H9 (cell line): ENCODE results near the gene AFF1. TPM values are rescaled to one million over a fixed set of nuclear protein-coding genes. Genes with fewer than 3 reads are reported as not detected.

Source experiments
- DNase-seq: peaks from one replicate; pipeline ENCODE4 v3.0.0-alpha.2; 2017
- H2AFZ ChIP-seq: one replicate; pipeline ENCODE4 v1.6.1; 2013; ENCODE audit warnings: mild to moderate bottlenecking, low read length, control low read depth, moderate library complexity
- H2AK5ac ChIP-seq: 2 replicates; pipeline ENCODE4 v1.6.1; 2013; ENCODE audit warnings: low read length, control low read depth, mixed read lengths; ENCODE audit not compliant: insufficient read length
- H2BK120ac ChIP-seq: one replicate; pipeline ENCODE4 v1.6.1; 2013; ENCODE audit warnings: low read depth, mild to moderate bottlenecking, low read length, control low read depth, inconsistent platforms; ENCODE audit not compliant: poor library complexity, severe bottlenecking
- H2BK12ac ChIP-seq: 2 replicates; pipeline ENCODE4 v1.6.1; 2013; ENCODE audit warnings: low read length, control low read depth, mixed read lengths, low read depth; ENCODE audit not compliant: insufficient read length
- H2BK15ac ChIP-seq: 2 replicates; pipeline ENCODE4 v1.6.1; 2013; ENCODE audit warnings: low read depth, low read length, control low read depth
- H2BK20ac ChIP-seq: one replicate; pipeline ENCODE4 v1.6.1; 2013; ENCODE audit warnings: low read depth, mild to moderate bottlenecking, low read length, control low read depth, inconsistent platforms; ENCODE audit not compliant: poor library complexity, severe bottlenecking
- H2BK5ac ChIP-seq: 2 replicates; pipeline ENCODE4 v1.6.1; 2013; ENCODE audit warnings: low read length, control low read depth, mixed read lengths; ENCODE audit not compliant: insufficient read length
- H3K14ac ChIP-seq: 2 replicates; pipeline ENCODE4 v1.6.1; 2013; ENCODE audit warnings: low read length, control low read depth; ENCODE audit not compliant: insufficient read depth
- H3K18ac ChIP-seq: 2 replicates; pipeline ENCODE4 v1.6.1; 2013; ENCODE audit warnings: low read depth, mild to moderate bottlenecking, mixed read lengths, low read length, control low read depth; ENCODE audit not compliant: insufficient read length
- H3K23ac ChIP-seq: 2 replicates; pipeline ENCODE4 v1.6.1; 2013; ENCODE audit warnings: low read length, control low read depth, mixed read lengths, low read depth; ENCODE audit not compliant: insufficient read length
- H3K23me2 ChIP-seq: 2 replicates; pipeline ENCODE4 v1.6.1; 2013; ENCODE audit warnings: low read depth, mild to moderate bottlenecking, mixed read lengths, low read length, control low read depth; ENCODE audit not compliant: insufficient read length, poor library complexity, severe bottlenecking
- H3K27ac ChIP-seq: 2 replicates; pipeline ENCODE4 v1.5.1; 2013; ENCODE audit warnings: low read length, control low read depth, mixed read lengths, low read depth; ENCODE audit not compliant: insufficient read length
- H3K27me3 ChIP-seq: 2 replicates; pipeline ENCODE4 v1.6.1; 2013; ENCODE audit warnings: low read length, control low read depth, inconsistent platforms; ENCODE audit not compliant: insufficient read depth
- H3K4ac ChIP-seq: 2 replicates; pipeline ENCODE4 v1.6.1; 2013; ENCODE audit warnings: low read depth, mild to moderate bottlenecking, control low read depth, inconsistent platforms, low read length, moderate library complexity
- H3K4me1 ChIP-seq: 2 replicates; pipeline ENCODE4 v1.6.1; 2013; ENCODE audit warnings: low read length, control low read depth, inconsistent platforms; ENCODE audit not compliant: insufficient read depth
- H3K4me2 ChIP-seq: 2 replicates; pipeline ENCODE4 v1.6.1; 2013; ENCODE audit warnings: low read length, control low read depth, mixed read lengths; ENCODE audit not compliant: insufficient read length, insufficient read depth
- H3K56ac ChIP-seq: 2 replicates; pipeline ENCODE4 v1.6.1; 2013; ENCODE audit warnings: low read depth, mild to moderate bottlenecking, mixed read lengths, low read length, control low read depth; ENCODE audit not compliant: insufficient read length
- H3K79me1 ChIP-seq: 2 replicates; pipeline ENCODE4 v1.6.1; 2013; ENCODE audit warnings: low read depth, mild to moderate bottlenecking, moderate library complexity, low read length, control low read depth, inconsistent platforms; ENCODE audit not compliant: insufficient read depth, poor library complexity, severe bottlenecking
- H3K79me2 ChIP-seq: 2 replicates; pipeline ENCODE4 v1.6.1; 2013; ENCODE audit warnings: low read length, control low read depth, inconsistent platforms; ENCODE audit not compliant: insufficient read depth
- H3K9ac ChIP-seq: 2 replicates; pipeline ENCODE4 v1.6.1; 2013; ENCODE audit warnings: low read length, control low read depth, mixed read lengths; ENCODE audit not compliant: insufficient read length; ENCODE audit errors: extremely low read depth
- H3K9me3 ChIP-seq: one replicate; pipeline ENCODE4 v1.6.1; 2013; ENCODE audit warnings: low read depth, low read length, inconsistent platforms; ENCODE audit not compliant: control insufficient read depth
- H3T11ph ChIP-seq: one replicate; pipeline ENCODE4 v1.6.1; 2013; ENCODE audit warnings: mild to moderate bottlenecking, low read length, control low read depth, inconsistent platforms
- H4K20me1 ChIP-seq: one replicate; pipeline ENCODE4 v1.6.1; 2013; ENCODE audit not compliant: control insufficient read depth, insufficient read length, insufficient read depth
- H4K5ac ChIP-seq: 2 replicates; pipeline ENCODE4 v1.6.1; 2013; ENCODE audit warnings: low read depth, mild to moderate bottlenecking, mixed read lengths, low read length, control low read depth; ENCODE audit not compliant: insufficient read length
- H4K8ac ChIP-seq: replicated peaks from 2 replicates; pipeline ENCODE4 v1.6.1; 2013; ENCODE audit warnings: low read length, control low read depth, mixed read lengths, low read depth; ENCODE audit not compliant: insufficient read length
- H4K91ac ChIP-seq: 2 replicates; pipeline ENCODE4 v1.6.1; 2013; ENCODE audit warnings: low read depth, mild to moderate bottlenecking, moderate library complexity, mixed read lengths, low read length, control low read depth; ENCODE audit not compliant: insufficient read length
- H3K27ac Mint-ChIP-seq, 3 experiments: 2 replicates in 2 of 3; 3 replicates in 1 of 3; pipeline ENCODE4 v1.8.0; 2020 to 2021; ENCODE audit warnings: mixed read lengths in 3 of 3, mild to moderate bottlenecking in 1 of 3, moderate library complexity in 1 of 3
- H3K27me3 Mint-ChIP-seq: 2 replicates; pipeline ENCODE4 v1.8.0; 2021; ENCODE audit warnings: low read depth, mild to moderate bottlenecking, moderate library complexity, mixed read lengths
- H3K36me3 Mint-ChIP-seq, 3 experiments: 2 replicates in 2 of 3; 3 replicates in 1 of 3; pipeline ENCODE4 v1.8.0; 2020 to 2021; ENCODE audit warnings: low read depth in 3 of 3, mixed read lengths in 3 of 3; ENCODE audit not compliant: insufficient read depth in 1 of 3
- H3K4me1 Mint-ChIP-seq, 2 experiments: 2 replicates each; pipeline ENCODE4 v1.8.0; 2020; ENCODE audit warnings: mixed read lengths in 2 of 2
- H3K4me3 Mint-ChIP-seq, 2 experiments: 2 replicates in 1 of 2; 3 replicates in 1 of 2; pipeline ENCODE4 v1.8.0; 2020 to 2021; ENCODE audit warnings: mild to moderate bottlenecking in 2 of 2, mixed read lengths in 2 of 2, moderate library complexity in 1 of 2
- H3K9me3 Mint-ChIP-seq, 2 experiments: 2 replicates in 1 of 2; 3 replicates in 1 of 2; pipeline ENCODE4 v1.8.0; 2020; ENCODE audit warnings: mild to moderate bottlenecking in 2 of 2, mixed read lengths in 2 of 2, moderate library complexity in 1 of 2
- CTCF ChIP-seq: fragments of 200-600 bp; sonication (generic); conservative IDR thresholded peaks from 3 replicates; pipeline ENCODE4 v1.8.0; 2021; ENCODE audit warnings: antibody characterized with exemption, mild to moderate bottlenecking
- WGBS: extraction: QIAGEN DNeasy Blood & Tissue Kit; methylation state at CpG from one replicate; pipeline ENCODE4 v1.1.7; 2013; ENCODE audit warnings: missing lambda C conversion rate, low lambda C conversion rate, mixed read lengths; ENCODE audit not compliant: insufficient read length; ENCODE audit errors: extremely low coverage; 5-methylcytosine and 5-hydroxymethylcytosine counted together
- total RNA-seq: library from RNA; stranded (reverse); gene quantifications from 2 replicates; pipeline ENCODE4 v1.2.1, GENCODE V29; 2021

The AFF1 gene
- total RNA-seq, 1 experiment from 2014 or later: 74.5 TPM

- Histone ChIP-seq H3K4me2 (no peak overlapping the region), H3K4me1 (peaks cover 14% of the 10 kb centered on the region), H3K56ac (no peak overlapping the region), H3K23ac (no peak overlapping the region), H4K8ac (no peak overlapping the region), H3K14ac (no peak overlapping the region), H2BK120ac (no peak overlapping the region), H2AK5ac (no peak overlapping the region), H2BK20ac (no peak overlapping the region), H3K27me3 (no peaks in the 10 kb centered on the region), H3K27ac (no peak overlapping the region), H4K20me1 (no peaks in the 10 kb centered on the region), H3K4ac (no peak overlapping the region), H3T11ph (no peak overlapping the region), H4K91ac (no peak overlapping the region), H2BK5ac (no peak overlapping the region), H3K23me2 (no peaks in the 10 kb centered on the region), H2AFZ (no peak overlapping the region), H4K5ac (no peak overlapping the region), H2BK15ac (no peak overlapping the region), H3K79me1 (peaks cover 5% of the 10 kb centered on the region), H2BK12ac (no peak overlapping the region), H3K18ac (no peak overlapping the region), H3K79me2 (peaks cover 15% of the 10 kb centered on the region; the same call in 1 of the 2 replicates), H3K9ac (no peak overlapping the region), H3K9me3 (no peaks in the 10 kb centered on the region)
- TF ChIP-seq CTCF: no peak
- H3K4me1 Mint-ChIP-seq: peaks cover 34 to 35% of the 10 kb centered on the region in 2 experiments
- peaks cover 10 to 30% (median 22%) of the 10 kb centered on the region in 3 experiments for H3K36me3 Mint-ChIP-seq
- no peaks in the 10 kb centered on the region; the same call in 1 of the 2 replicates for H3K27me3 Mint-ChIP-seq
- H3K9me3 Mint-ChIP-seq: no peaks in the 10 kb centered on the region
- no peak overlapping the region; a peak in 1 of 7 replicates for H3K27ac Mint-ChIP-seq
- no peak for DNase-seq
- no peak overlapping the region for H3K4me3 Mint-ChIP-seq
- no CpG with 5 or more reads among the region's 4 CpGs for WGBS
These were observed 111.3 kb downstream of the AFF1 start for GRCh38 chr4:87046121-87046551.
